ENCODE measurements around the gene APEX2. TPM values are rescaled to one million over a fixed set of nuclear protein-coding genes. Genes with fewer than 3 reads are reported as not detected.

APEX2 gene
- total RNA-seq, 6 experiments from 2014 or later, result 14.3 to 17.2 (median 15.9) TPM

GRCh38 chrX:55026143-55026542, 26.0 kb downstream of the APEX2 start:
- no peaks in the 10 kb centered on the region for H3K9me3 Mint-ChIP-seq
- TF ChIP-seq CTCF (IDR thresholded peaks at IDR 0.05), result no peak
- H3K27ac Mint-ChIP-seq, result no peak overlapping the region
- no peaks in the 10 kb centered on the region for H3K36me3 Mint-ChIP-seq (ENCODE audit: low read depth)
- no peak for DNase-seq
- peaks cover 9% of the 10 kb centered on the region; the same call in 1 of the 2 replicates for H3K4me1 Mint-ChIP-seq (ENCODE audit: low read depth)
- H3K27me3 Mint-ChIP-seq (ENCODE audit: insufficient read depth), result peaks cover 4% of the 10 kb centered on the region
- H3K4me3 Mint-ChIP-seq, result no peak overlapping the region

GRCh38 chrX:55026840-55027239, 26.7 kb downstream of the APEX2 start:
- TF ChIP-seq CTCF (IDR thresholded peaks at IDR 0.05), result no peak
- Mint-ChIP-seq H3K36me3 (ENCODE audit: low read depth) (no peaks in the 10 kb centered on the region), H3K27me3 (ENCODE audit: insufficient read depth) (peaks cover 4% of the 10 kb centered on the region)

GRCh38 chrX:55028040-55028439, 27.9 kb downstream of the APEX2 start:
- Mint-ChIP-seq H3K4me1 (ENCODE audit: low read depth) (peaks cover 9% of the 10 kb centered on the region; the same call in 1 of the 2 replicates), H3K27me3 (ENCODE audit: insufficient read depth) (peaks cover 4% of the 10 kb centered on the region), H3K9me3 (no peaks in the 10 kb centered on the region), H3K27ac (no peak overlapping the region), H3K4me3 (no peak overlapping the region), H3K36me3 (ENCODE audit: low read depth) (no peaks in the 10 kb centered on the region)
- TF ChIP-seq CTCF (IDR thresholded peaks at IDR 0.05), result no peak
- no peak for DNase-seq

More at GRCh38 chrX:55026840-55027239, 26.7 kb downstream of the APEX2 start:
- no peaks in the 10 kb centered on the region for H3K9me3 Mint-ChIP-seq
- peaks cover 9% of the 10 kb centered on the region; the same call in 1 of the 2 replicates for H3K4me1 Mint-ChIP-seq (ENCODE audit: low read depth)
- DNase-seq, result no peak
- H3K4me3 Mint-ChIP-seq, result no peak overlapping the region
- no peak overlapping the region for H3K27ac Mint-ChIP-seq

GRCh38 chrX:55028611-55029010, 28.4 kb downstream of the APEX2 start:
- H3K27ac Mint-ChIP-seq, result no peak overlapping the region
- no peak for TF ChIP-seq CTCF (IDR thresholded peaks at IDR 0.05)

GRCh38 chrX:55029291-55029690, 29.1 kb downstream of the APEX2 start:
- H3K4me1 Mint-ChIP-seq (ENCODE audit: low read depth), result peaks cover 9% of the 10 kb centered on the region; the same call in 1 of the 2 replicates
- no peak overlapping the region for H3K4me3 Mint-ChIP-seq
- TF ChIP-seq CTCF (IDR thresholded peaks at IDR 0.05), result no peak
- no peak for DNase-seq
- H3K9me3 Mint-ChIP-seq, result no peaks in the 10 kb centered on the region
- peaks cover 4% of the 10 kb centered on the region for H3K27me3 Mint-ChIP-seq (ENCODE audit: insufficient read depth)
- no peaks in the 10 kb centered on the region for H3K36me3 Mint-ChIP-seq (ENCODE audit: low read depth)
- H3K27ac Mint-ChIP-seq, result no peak overlapping the region

More at GRCh38 chrX:55028611-55029010, 28.4 kb downstream of the APEX2 start:
- no peak for DNase-seq
- H3K9me3 Mint-ChIP-seq, result no peaks in the 10 kb centered on the region
- H3K27me3 Mint-ChIP-seq (ENCODE audit: insufficient read depth), result peaks cover 4% of the 10 kb centered on the region
- H3K4me1 Mint-ChIP-seq (ENCODE audit: low read depth), result peaks cover 9% of the 10 kb centered on the region; the same call in 1 of the 2 replicates
- H3K4me3 Mint-ChIP-seq, result no peak overlapping the region
- no peaks in the 10 kb centered on the region for H3K36me3 Mint-ChIP-seq (ENCODE audit: low read depth)

All from HFFc6 (cell line).